Panc1 (cell line): ENCODE measurements around the gene TBPL2. TPM values are rescaled to one million over a fixed set of nuclear protein-coding genes. Genes with fewer than 3 reads are reported as not detected.
A peak's percentile ranks its signal among the peaks of the same experiment; 100 is the strongest.

Source experiments
- ATAC-seq: fragments of 200-7000 bp; cut with Tn5 transposase; 2 replicates; pipeline ENCODE4 v1.9.1; 2020; ENCODE audit warnings: mild to moderate bottlenecking, moderate library complexity
- BruUV-seq: library from RNA; stranded (reverse); fragments of 400-500 nt; replicated peaks from 2 replicates; lab custom pipeline; 2021; lab: Mats Ljungman, UMichigan
- CTCF ChIA-PET: fragments of 300-600 bp; sonication (Branson Sonifier 250); formaldehyde crosslinking; loops from one replicate; lab custom pipeline; 2022; ENCODE audit warnings: antibody characterized with exemption; lab: Charles Lee
- POLR2A ChIA-PET: fragments of 300-600 bp; sonication (Branson Sonifier 250); formaldehyde crosslinking; loops from one replicate; lab custom pipeline; 2022; ENCODE audit warnings: antibody characterized with exemption; lab: Charles Lee
- DNase-seq: peaks from one replicate; pipeline ENCODE4 v3.0.0-alpha.2; 2010; ENCODE audit warnings: low read depth, low spot score
- H3K27ac ChIP-seq: 2 replicates; pipeline ENCODE4 v1.5.1; 2011; ENCODE audit warnings: mild to moderate bottlenecking, low read length, inconsistent platforms
- H3K27me3 ChIP-seq: fragments of 200-500 bp; sonication (Bioruptor generic); 2 replicates; pipeline ENCODE4 v1.6.0; 2014; ENCODE audit warnings: low read length, inconsistent platforms; ENCODE audit not compliant: control insufficient read depth, insufficient read depth
- H3K36me3 ChIP-seq: fragments of 200-500 bp; sonication (Bioruptor generic); 2 replicates; pipeline ENCODE4 v1.5.1; 2014; ENCODE audit warnings: inconsistent platforms, mild to moderate bottlenecking, low read length, moderate library complexity; ENCODE audit not compliant: control insufficient read depth, insufficient read depth
- H3K4me1 ChIP-seq: 2 replicates; pipeline ENCODE4 v1.5.1; 2011; ENCODE audit warnings: inconsistent platforms, mild to moderate bottlenecking, low read length, moderate library complexity; ENCODE audit not compliant: control insufficient read depth, insufficient read depth
- H3K4me3 ChIP-seq, 2 experiments: 2 replicates each; pipeline ENCODE4 v1.5.1; 2011 to 2012; ENCODE audit warnings: low read depth in 2 of 2, low read length in 2 of 2, mild to moderate bottlenecking in 2 of 2, inconsistent platforms in 1 of 2, moderate library complexity in 1 of 2
- H3K9me3 ChIP-seq: fragments of 200-500 bp; sonication (Bioruptor generic); 2 replicates; pipeline ENCODE4 v1.5.1; 2014; ENCODE audit warnings: low read depth, mild to moderate bottlenecking, inconsistent platforms, low read length, moderate library complexity; ENCODE audit not compliant: control insufficient read depth, insufficient read depth
- CTCF ChIP-seq: fragments of 450-650 bp; IDR thresholded peaks from 2 replicates; pipeline ENCODE4 v1.5.1; 2017; ENCODE audit warnings: mild to moderate bottlenecking
- POLR2AphosphoS5 ChIP-seq: IDR thresholded peaks from 2 replicates; pipeline ENCODE4 v1.6.1; 2012; ENCODE audit warnings: mild to moderate bottlenecking, low read depth, low read length, moderate library complexity
- REST ChIP-seq, 2 experiments: IDR thresholded peaks; 2 replicates each; pipeline ENCODE4 v1.6.1; 2011 to 2012; ENCODE audit warnings: low read depth in 2 of 2, control low read depth in 1 of 2, low read length in 1 of 2, mild to moderate bottlenecking in 1 of 2, moderate library complexity in 1 of 2; ENCODE audit not compliant: insufficient read depth in 1 of 2
- SIN3A ChIP-seq: IDR thresholded peaks from 2 replicates; pipeline ENCODE4 v1.6.1; 2012; ENCODE audit warnings: low read depth, mild to moderate bottlenecking, low read length, moderate library complexity, borderline replicate concordance; ENCODE audit not compliant: insufficient read depth
- TCF7L2 ChIP-seq: IDR thresholded peaks from 2 replicates; pipeline ENCODE4 v1.6.1; 2011; ENCODE audit warnings: mild to moderate bottlenecking, low read depth, low read length, inconsistent platforms
- in situ Hi-C: cut with HindIII; loops from 2 replicates; pipeline ENCODE4 v1.10.0; 2016; ENCODE audit warnings: low sequenced_read_pairs, low pct_unique_long_range_greater_than_20kb
- intact Hi-C: fragments of 100-400 bp; cut with micrococcal nuclease; formaldehyde crosslinking; loops from one replicate; pipeline ENCODE4 v1.10.0; 2022; ENCODE audit not compliant: unreplicated experiment
- total RNA-seq: library from RNA; stranded (reverse); gene quantifications from one replicate; pipeline ENCODE4 v1.2.1, GENCODE V29; 2021; ENCODE audit not compliant: unreplicated experiment

The TBPL2 gene
- total RNA-seq, 1 experiment from 2014 or later, result not detected

- intact Hi-C loops, result no loop called here
- in situ Hi-C loops, result no loop called here
- Histone ChIP-seq H3K27ac (no peak overlapping the region), H3K36me3 (no peaks in the 10 kb centered on the region), H3K9me3 (no peaks in the 10 kb centered on the region), H3K27me3 (peaks cover 3% of the 10 kb centered on the region; the same call in 1 of the 2 replicates), H3K4me1 (peaks cover 9% of the 10 kb centered on the region), H3K4me3 (no peak overlapping the region)
- TF ChIP-seq TCF7L2, result no peak
- no peak for TF ChIP-seq REST (IDR thresholded peaks at IDR 0.05; ENCODE audit: insufficient read depth in 1 of 2, low read depth in 2 of 2, low read length in 1 of 2)
- TF ChIP-seq CTCF, result peak; percentile 66
- ChIA-PET CTCF (no interaction called here), POLR2A (no interaction called here)
- DNase-seq, result no peak
- no TSS peak for BruUV-seq
- no peak for ATAC-seq
These were observed 23.6 kb downstream of the TBPL2 start for GRCh38 chr14:55416866-55417265.

DNA sequence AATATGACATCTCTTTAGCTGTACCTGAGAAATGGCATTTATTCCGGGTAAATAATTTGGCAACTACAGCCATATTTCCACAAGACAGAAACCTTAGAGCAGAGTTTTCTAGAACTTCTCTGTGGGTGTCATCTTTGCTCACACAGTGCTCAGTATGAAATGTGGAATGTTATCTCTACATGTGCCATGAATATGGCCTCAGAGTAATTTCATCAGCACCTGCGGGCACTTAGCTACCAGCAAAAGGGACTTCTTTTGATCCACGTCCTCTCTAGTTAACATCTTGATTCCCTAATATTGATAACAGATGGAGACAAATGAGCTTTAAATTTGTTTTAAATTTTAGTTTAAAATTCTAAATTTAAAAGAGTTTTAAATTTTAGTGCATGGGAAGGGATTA lies 25.9 kb downstream of the TBPL2 start:
- Histone ChIP-seq H3K27ac (no peak overlapping the region), H3K9me3 (no peaks in the 10 kb centered on the region), H3K4me3 (no peak overlapping the region), H3K4me1 (peaks cover 15% of the 10 kb centered on the region), H3K36me3 (no peaks in the 10 kb centered on the region; the same call in 1 of the 2 replicates), H3K27me3 (peaks cover 3% of the 10 kb centered on the region; the same call in 1 of the 2 replicates)
- DNase-seq (no peak), ATAC-seq (no peak)
- no TSS peak for BruUV-seq
- POLR2A ChIA-PET, result no interaction called here
- TF ChIP-seq CTCF (no peak), REST (IDR thresholded peaks at IDR 0.05; ENCODE audit: insufficient read depth in 1 of 2, low read depth in 2 of 2, low read length in 1 of 2) (no peak), SIN3A (no peak), POLR2AphosphoS5 (no peak), TCF7L2 (no peak)
- intact Hi-C loops (no loop called here), in situ Hi-C loops (no loop called here)
- CTCF ChIA-PET, result no interaction called here
